H9 (cell line): Measurements from ENCODE around the gene ARHGAP5. TPM values are rescaled to one million over a fixed set of nuclear protein-coding genes. Genes with fewer than 3 reads are reported as not detected.
"Not testable (repeated sequence)": the region's sequence is repeated elsewhere in the genome, so short reads cannot be mapped to it uniquely, and the experiment has no call there.

Source experiments
- DNase-seq: peaks from one replicate; pipeline ENCODE4 v3.0.0-alpha.2; 2017
- H2AFZ ChIP-seq: one replicate; pipeline ENCODE4 v1.6.1; 2013; ENCODE audit warnings: mild to moderate bottlenecking, low read length, control low read depth, moderate library complexity
- H2AK5ac ChIP-seq: 2 replicates; pipeline ENCODE4 v1.6.1; 2013; ENCODE audit warnings: low read length, control low read depth, mixed read lengths; ENCODE audit not compliant: insufficient read length
- H2BK120ac ChIP-seq: one replicate; pipeline ENCODE4 v1.6.1; 2013; ENCODE audit warnings: low read depth, mild to moderate bottlenecking, low read length, control low read depth, inconsistent platforms; ENCODE audit not compliant: poor library complexity, severe bottlenecking
- H2BK12ac ChIP-seq: 2 replicates; pipeline ENCODE4 v1.6.1; 2013; ENCODE audit warnings: low read length, control low read depth, mixed read lengths, low read depth; ENCODE audit not compliant: insufficient read length
- H2BK15ac ChIP-seq: 2 replicates; pipeline ENCODE4 v1.6.1; 2013; ENCODE audit warnings: low read depth, low read length, control low read depth
- H2BK20ac ChIP-seq: one replicate; pipeline ENCODE4 v1.6.1; 2013; ENCODE audit warnings: low read depth, mild to moderate bottlenecking, low read length, control low read depth, inconsistent platforms; ENCODE audit not compliant: poor library complexity, severe bottlenecking
- H2BK5ac ChIP-seq: 2 replicates; pipeline ENCODE4 v1.6.1; 2013; ENCODE audit warnings: low read length, control low read depth, mixed read lengths; ENCODE audit not compliant: insufficient read length
- H3K14ac ChIP-seq: 2 replicates; pipeline ENCODE4 v1.6.1; 2013; ENCODE audit warnings: low read length, control low read depth; ENCODE audit not compliant: insufficient read depth
- H3K18ac ChIP-seq: 2 replicates; pipeline ENCODE4 v1.6.1; 2013; ENCODE audit warnings: low read depth, mild to moderate bottlenecking, mixed read lengths, low read length, control low read depth; ENCODE audit not compliant: insufficient read length
- H3K23ac ChIP-seq: 2 replicates; pipeline ENCODE4 v1.6.1; 2013; ENCODE audit warnings: low read length, control low read depth, mixed read lengths, low read depth; ENCODE audit not compliant: insufficient read length
- H3K23me2 ChIP-seq: 2 replicates; pipeline ENCODE4 v1.6.1; 2013; ENCODE audit warnings: low read depth, mild to moderate bottlenecking, mixed read lengths, low read length, control low read depth; ENCODE audit not compliant: insufficient read length, poor library complexity, severe bottlenecking
- H3K27ac ChIP-seq: 2 replicates; pipeline ENCODE4 v1.5.1; 2013; ENCODE audit warnings: low read length, control low read depth, mixed read lengths, low read depth; ENCODE audit not compliant: insufficient read length
- H3K27me3 ChIP-seq: 2 replicates; pipeline ENCODE4 v1.6.1; 2013; ENCODE audit warnings: low read length, control low read depth, inconsistent platforms; ENCODE audit not compliant: insufficient read depth
- H3K4ac ChIP-seq: 2 replicates; pipeline ENCODE4 v1.6.1; 2013; ENCODE audit warnings: low read depth, mild to moderate bottlenecking, control low read depth, inconsistent platforms, low read length, moderate library complexity
- H3K4me1 ChIP-seq: 2 replicates; pipeline ENCODE4 v1.6.1; 2013; ENCODE audit warnings: low read length, control low read depth, inconsistent platforms; ENCODE audit not compliant: insufficient read depth
- H3K4me2 ChIP-seq: 2 replicates; pipeline ENCODE4 v1.6.1; 2013; ENCODE audit warnings: low read length, control low read depth, mixed read lengths; ENCODE audit not compliant: insufficient read length, insufficient read depth
- H3K56ac ChIP-seq: 2 replicates; pipeline ENCODE4 v1.6.1; 2013; ENCODE audit warnings: low read depth, mild to moderate bottlenecking, mixed read lengths, low read length, control low read depth; ENCODE audit not compliant: insufficient read length
- H3K79me1 ChIP-seq: 2 replicates; pipeline ENCODE4 v1.6.1; 2013; ENCODE audit warnings: low read depth, mild to moderate bottlenecking, moderate library complexity, low read length, control low read depth, inconsistent platforms; ENCODE audit not compliant: insufficient read depth, poor library complexity, severe bottlenecking
- H3K79me2 ChIP-seq: 2 replicates; pipeline ENCODE4 v1.6.1; 2013; ENCODE audit warnings: low read length, control low read depth, inconsistent platforms; ENCODE audit not compliant: insufficient read depth
- H3K9ac ChIP-seq: 2 replicates; pipeline ENCODE4 v1.6.1; 2013; ENCODE audit warnings: low read length, control low read depth, mixed read lengths; ENCODE audit not compliant: insufficient read length; ENCODE audit errors: extremely low read depth
- H3K9me3 ChIP-seq: one replicate; pipeline ENCODE4 v1.6.1; 2013; ENCODE audit warnings: low read depth, low read length, inconsistent platforms; ENCODE audit not compliant: control insufficient read depth
- H3T11ph ChIP-seq: one replicate; pipeline ENCODE4 v1.6.1; 2013; ENCODE audit warnings: mild to moderate bottlenecking, low read length, control low read depth, inconsistent platforms
- H4K20me1 ChIP-seq: one replicate; pipeline ENCODE4 v1.6.1; 2013; ENCODE audit not compliant: control insufficient read depth, insufficient read length, insufficient read depth
- H4K5ac ChIP-seq: 2 replicates; pipeline ENCODE4 v1.6.1; 2013; ENCODE audit warnings: low read depth, mild to moderate bottlenecking, mixed read lengths, low read length, control low read depth; ENCODE audit not compliant: insufficient read length
- H4K8ac ChIP-seq: replicated peaks from 2 replicates; pipeline ENCODE4 v1.6.1; 2013; ENCODE audit warnings: low read length, control low read depth, mixed read lengths, low read depth; ENCODE audit not compliant: insufficient read length
- H4K91ac ChIP-seq: 2 replicates; pipeline ENCODE4 v1.6.1; 2013; ENCODE audit warnings: low read depth, mild to moderate bottlenecking, moderate library complexity, mixed read lengths, low read length, control low read depth; ENCODE audit not compliant: insufficient read length
- H3K27ac Mint-ChIP-seq, 3 experiments: 2 replicates in 2 of 3; 3 replicates in 1 of 3; pipeline ENCODE4 v1.8.0; 2020 to 2021; ENCODE audit warnings: mixed read lengths in 3 of 3, mild to moderate bottlenecking in 1 of 3, moderate library complexity in 1 of 3
- H3K27me3 Mint-ChIP-seq: 2 replicates; pipeline ENCODE4 v1.8.0; 2021; ENCODE audit warnings: low read depth, mild to moderate bottlenecking, moderate library complexity, mixed read lengths
- H3K36me3 Mint-ChIP-seq, 3 experiments: 2 replicates in 2 of 3; 3 replicates in 1 of 3; pipeline ENCODE4 v1.8.0; 2020 to 2021; ENCODE audit warnings: low read depth in 3 of 3, mixed read lengths in 3 of 3; ENCODE audit not compliant: insufficient read depth in 1 of 3
- H3K4me1 Mint-ChIP-seq, 2 experiments: 2 replicates each; pipeline ENCODE4 v1.8.0; 2020; ENCODE audit warnings: mixed read lengths in 2 of 2
- H3K4me3 Mint-ChIP-seq, 2 experiments: 2 replicates in 1 of 2; 3 replicates in 1 of 2; pipeline ENCODE4 v1.8.0; 2020 to 2021; ENCODE audit warnings: mild to moderate bottlenecking in 2 of 2, mixed read lengths in 2 of 2, moderate library complexity in 1 of 2
- H3K9me3 Mint-ChIP-seq, 2 experiments: 2 replicates in 1 of 2; 3 replicates in 1 of 2; pipeline ENCODE4 v1.8.0; 2020; ENCODE audit warnings: mild to moderate bottlenecking in 2 of 2, mixed read lengths in 2 of 2, moderate library complexity in 1 of 2
- CTCF ChIP-seq: fragments of 200-600 bp; sonication (generic); conservative IDR thresholded peaks from 3 replicates; pipeline ENCODE4 v1.8.0; 2021; ENCODE audit warnings: antibody characterized with exemption, mild to moderate bottlenecking
- WGBS: extraction: QIAGEN DNeasy Blood & Tissue Kit; methylation state at CpG from one replicate; pipeline ENCODE4 v1.1.7; 2013; ENCODE audit warnings: missing lambda C conversion rate, low lambda C conversion rate, mixed read lengths; ENCODE audit not compliant: insufficient read length; ENCODE audit errors: extremely low coverage; 5-methylcytosine and 5-hydroxymethylcytosine counted together
- total RNA-seq: library from RNA; stranded (reverse); gene quantifications from 2 replicates; pipeline ENCODE4 v1.2.1, GENCODE V29; 2021

ARHGAP5 gene
- total RNA-seq, 1 experiment from 2014 or later: 73.8 TPM

- Histone ChIP-seq H2BK20ac (no peak overlapping the region), H3K79me1 (no peaks in the 10 kb centered on the region), H4K5ac (no peak overlapping the region), H3K9me3 (no peaks in the 10 kb centered on the region), H4K20me1 (no peaks in the 10 kb centered on the region), H3K79me2 (peaks cover 3% of the 10 kb centered on the region; the same call in 1 of the 2 replicates), H2AFZ (no peak overlapping the region), H2BK12ac (no peak overlapping the region), H2BK120ac (no peak overlapping the region), H2BK5ac (no peak overlapping the region), H3K23ac (no peak overlapping the region), H3K14ac (no peak overlapping the region), H2BK15ac (no peak overlapping the region), H3K4me2 (no peak overlapping the region), H3K4ac (no peak overlapping the region), H2AK5ac (no peak overlapping the region), H3K27me3 (no peaks in the 10 kb centered on the region), H4K8ac (no peak overlapping the region), H3K4me1 (no peaks in the 10 kb centered on the region), H3K27ac (no peak overlapping the region), H4K91ac (no peak overlapping the region), H3K18ac (no peak overlapping the region), H3K56ac (no peak overlapping the region), H3T11ph (no peak overlapping the region), H3K23me2 (no peaks in the 10 kb centered on the region), H3K9ac (no peak overlapping the region)
- H3K27me3 Mint-ChIP-seq: no peaks in the 10 kb centered on the region
- H3K36me3 Mint-ChIP-seq: peaks cover 43 to 47% (median 45%) of the 10 kb centered on the region in 3 experiments
- H3K9me3 Mint-ChIP-seq: peaks cover 14 to 25% of the 10 kb centered on the region in 2 experiments
- no peak overlapping the region for H3K27ac Mint-ChIP-seq
- H3K4me1 Mint-ChIP-seq: no peaks in the 10 kb centered on the region
- no peak for TF ChIP-seq CTCF
- H3K4me3 Mint-ChIP-seq: no peak overlapping the region
- no CpG with 5 or more reads among the region's 1 CpG for WGBS
- DNase-seq: no peak
Measured at GRCh38 chr14:32121948-32122347, 44.8 kb downstream of the ARHGAP5 start.

- not testable (repeated sequence) for H3K56ac ChIP-seq, H3K4me1 Mint-ChIP-seq, H3K27ac Mint-ChIP-seq, H3K27me3 Mint-ChIP-seq, H3K14ac ChIP-seq, H3K4ac ChIP-seq, H4K20me1 ChIP-seq, H3K9ac ChIP-seq, H2BK12ac ChIP-seq, H3K23ac ChIP-seq, DNase-seq, H3K4me3 Mint-ChIP-seq, H3K18ac ChIP-seq, H2BK20ac ChIP-seq, H3K79me1 ChIP-seq, H3K27ac ChIP-seq, H3K79me2 ChIP-seq, H2AFZ ChIP-seq, H3T11ph ChIP-seq, H2BK5ac ChIP-seq, H3K4me2 ChIP-seq, H4K8ac ChIP-seq, H2BK15ac ChIP-seq, H3K23me2 ChIP-seq, H4K91ac ChIP-seq, H2BK120ac ChIP-seq, H4K5ac ChIP-seq, H3K27me3 ChIP-seq, H3K9me3 ChIP-seq, H3K4me1 ChIP-seq, H2AK5ac ChIP-seq
- peaks cover 47 to 56% of the 10 kb centered on the region in 2 experiments for H3K9me3 Mint-ChIP-seq
- no CpG with 5 or more reads among the region's 13 CpGs for WGBS
- peaks cover 73 to 84% (median 76%) of the 10 kb centered on the region in 3 experiments for H3K36me3 Mint-ChIP-seq
Measured at GRCh38 chr14:32126899-32127730, 50.0 kb downstream of the ARHGAP5 start.
